Gastrocnemius medialis (tissue), 4 donors: ENCODE results near the gene CXCL5. TPM values are rescaled to one million over a fixed set of nuclear protein-coding genes. Genes with fewer than 3 reads are reported as not detected.
"Not testable (repeated sequence)": the region's sequence is repeated elsewhere in the genome, so short reads cannot be mapped to it uniquely, and the experiment has no call there.

ENCODE experiments used
- ATAC-seq, 2 donors: fragments of 150-250 bp; one replicate each; pipeline ENCODE4 v1.9.1; 2016
- DNase-seq, 2 donors: peaks; one replicate each; pipeline ENCODE4 v3.0.0-alpha.2; 2019
- H3K27ac ChIP-seq, 4 donors: fragments of 200-600 bp; sonication (generic); 1 replicate in 1 of 4; 2 replicates in 3 of 4; pipeline ENCODE4 v1.5.1; 2016 to 2018; ENCODE audit warnings: mild to moderate bottlenecking in 2 of 4, moderate library complexity in 1 of 4
- H3K27me3 ChIP-seq, 3 donors: fragments of 200-600 bp; sonication (generic) in 2 of 3; 1 replicate in 1 of 3; 2 replicates in 2 of 3; pipeline versions ENCODE4 v1.5.1 to v1.6.0; 2016 to 2019; ENCODE audit warnings: mild to moderate bottlenecking in 1 of 3, moderate library complexity in 1 of 3
- H3K36me3 ChIP-seq, 2 donors: fragments of 200-600 bp; sonication (generic) in 1 of 2; one replicate each; pipeline ENCODE4 v1.5.1; 2017 to 2018
- H3K4me1 ChIP-seq, 2 donors: fragments of 200-600 bp; sonication (generic) in 1 of 2; one replicate each; pipeline ENCODE4 v1.5.1; 2016 to 2017; ENCODE audit warnings: mild to moderate bottlenecking in 2 of 2
- H3K4me3 ChIP-seq, 4 donors: fragments of 200-600 bp; sonication (generic) in 3 of 4; 1 replicate in 1 of 4; 2 replicates in 3 of 4; pipeline ENCODE4 v1.5.1; 2016 to 2019; ENCODE audit warnings: mild to moderate bottlenecking in 2 of 4
- H3K9me3 ChIP-seq, 3 donors: fragments of 200-600 bp; sonication (generic) in 2 of 3; 1 replicate in 1 of 3; 2 replicates in 2 of 3; pipeline ENCODE4 v1.5.1; 2016 to 2019
- POLR2A ChIP-seq, 2 donors: fragments of 450-650 bp; IDR thresholded peaks; one replicate each; pipeline ENCODE4 v1.6.1; 2017; ENCODE audit warnings: antibody characterized with exemption in 2 of 2, mild to moderate bottlenecking in 2 of 2, moderate library complexity in 2 of 2
- in situ Hi-C, 4 donors: fragments of 200-750 bp; cut with MboI; loops; one replicate each; pipeline versions ENCODE4 v1.15.0 to v1.8.0; 2017; ENCODE audit warnings: low sequenced_read_pairs in 4 of 4
- intact Hi-C: fragments of 100-400 bp; cut with DNase I; formaldehyde crosslinking; loops from one replicate; pipeline ENCODE4 v1.15.1; 2023; ENCODE audit warnings: low total_unique reads
- total RNA-seq, 4 donors: library from RNA; depleted of rRNA; stranded (reverse); fragments of >200 nt; gene quantifications; one replicate each; pipeline versions ENCODE4 v1.1.0 to v1.2.3, GENCODE V29; 2016
- TF ChIP-seq, protein P1 (sequence below), 5 experiments: fragments of 450-650 bp in 3 of 5; fragments of 200-600 bp in 2 of 5; sonication (generic) in 2 of 5; IDR thresholded peaks in 4 of 5; conservative IDR thresholded peaks in 1 of 5; 1 replicate in 4 of 5; 2 replicates in 1 of 5; pipeline ENCODE4 v1.5.1; 2016 to 2019; ENCODE audit warnings: antibody characterized with exemption in 5 of 5, mild to moderate bottlenecking in 3 of 5, moderate library complexity in 3 of 5

The CXCL5 gene
- total RNA-seq, 4 donors from 2014 or later = 0.18 TPM; not detected in 3

DNA sequence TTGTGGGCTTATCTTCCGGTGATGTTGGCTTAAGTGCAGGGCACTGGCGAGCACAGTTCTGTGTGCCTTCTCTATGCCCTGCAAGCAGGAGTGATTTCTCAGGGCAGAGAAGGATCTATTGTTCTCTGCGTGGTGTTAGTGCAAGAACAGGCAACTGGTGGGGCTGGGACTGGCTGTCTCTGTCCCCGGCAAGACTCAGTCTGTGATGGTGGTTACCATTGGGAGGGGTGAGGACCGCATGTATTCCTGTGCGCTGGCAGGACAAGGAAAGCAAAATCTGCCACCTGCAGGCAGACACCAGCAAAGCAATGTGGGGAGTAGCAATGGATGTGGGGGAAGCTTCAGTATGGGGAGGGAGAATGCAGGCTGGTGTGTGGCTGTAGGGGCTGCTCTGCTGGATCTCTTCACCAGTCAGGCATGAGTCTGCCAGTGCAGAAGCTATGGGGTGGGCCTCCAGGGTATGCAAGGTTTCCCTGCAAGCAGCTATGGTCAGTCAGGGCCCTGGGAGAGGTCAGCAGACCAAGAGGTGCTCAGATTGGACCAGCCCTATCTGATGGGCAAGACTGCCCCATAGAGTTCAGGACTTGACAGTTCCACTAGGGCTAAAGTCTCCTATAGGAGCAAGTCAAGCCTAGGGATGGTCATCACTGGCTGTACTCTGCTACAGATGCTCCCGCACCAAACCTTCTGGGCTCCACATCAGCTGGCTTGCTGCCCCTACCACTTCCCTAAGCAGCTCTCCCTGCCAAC lies 33.4 kb downstream of the CXCL5 start:
- Histone ChIP-seq H3K4me3 (no peak overlapping the region), H3K4me1 (no peaks in the 10 kb centered on the region), H3K27me3 (no peaks in the 10 kb centered on the region), H3K27ac (no peak overlapping the region), H3K36me3 (no peaks in the 10 kb centered on the region), H3K9me3 (no peaks in the 10 kb centered on the region)
- intact Hi-C loops (no loop called here), in situ Hi-C loops (no loop called here)
- TF ChIP-seq POLR2A (IDR thresholded peaks at IDR 0.05) = no peak
- TF ChIP-seq, protein P1, sequence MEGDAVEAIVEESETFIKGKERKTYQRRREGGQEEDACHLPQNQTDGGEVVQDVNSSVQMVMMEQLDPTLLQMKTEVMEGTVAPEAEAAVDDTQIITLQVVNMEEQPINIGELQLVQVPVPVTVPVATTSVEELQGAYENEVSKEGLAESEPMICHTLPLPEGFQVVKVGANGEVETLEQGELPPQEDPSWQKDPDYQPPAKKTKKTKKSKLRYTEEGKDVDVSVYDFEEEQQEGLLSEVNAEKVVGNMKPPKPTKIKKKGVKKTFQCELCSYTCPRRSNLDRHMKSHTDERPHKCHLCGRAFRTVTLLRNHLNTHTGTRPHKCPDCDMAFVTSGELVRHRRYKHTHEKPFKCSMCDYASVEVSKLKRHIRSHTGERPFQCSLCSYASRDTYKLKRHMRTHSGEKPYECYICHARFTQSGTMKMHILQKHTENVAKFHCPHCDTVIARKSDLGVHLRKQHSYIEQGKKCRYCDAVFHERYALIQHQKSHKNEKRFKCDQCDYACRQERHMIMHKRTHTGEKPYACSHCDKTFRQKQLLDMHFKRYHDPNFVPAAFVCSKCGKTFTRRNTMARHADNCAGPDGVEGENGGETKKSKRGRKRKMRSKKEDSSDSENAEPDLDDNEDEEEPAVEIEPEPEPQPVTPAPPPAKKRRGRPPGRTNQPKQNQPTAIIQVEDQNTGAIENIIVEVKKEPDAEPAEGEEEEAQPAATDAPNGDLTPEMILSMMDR (IDR thresholded peaks at IDR 0.05 in 4 of 5, conservative IDR thresholded peaks at IDR 0.05 in 1 of 5) = no peak
- DNase-seq = no peak
- ATAC-seq = no peak

DNA sequence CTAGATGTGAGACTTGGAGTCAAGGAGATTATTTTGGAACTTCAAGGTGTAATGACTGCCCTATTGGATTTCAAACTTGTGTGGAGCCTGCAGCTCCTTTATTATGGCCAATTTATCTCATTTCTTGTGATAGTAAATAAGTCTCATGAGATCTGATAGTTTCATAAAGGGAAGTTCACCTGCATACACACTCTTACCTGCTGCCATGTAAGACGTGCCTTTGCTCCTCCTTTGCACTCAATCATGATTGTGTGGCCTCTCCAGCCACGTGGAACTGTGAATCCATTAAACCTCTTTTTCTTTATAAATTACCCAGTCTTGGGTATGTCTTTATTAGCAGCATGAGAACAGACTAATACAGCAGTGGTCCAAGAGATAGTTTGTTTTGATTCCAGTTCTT lies 35.8 kb downstream of the CXCL5 start:
- Histone ChIP-seq H3K9me3 (no peaks in the 10 kb centered on the region), H3K4me3 (no peak overlapping the region), H3K27ac (no peak overlapping the region), H3K4me1 (no peaks in the 10 kb centered on the region), H3K27me3 (no peaks in the 10 kb centered on the region), H3K36me3 (no peaks in the 10 kb centered on the region)
- ATAC-seq (no peak), DNase-seq (no peak)
- intact Hi-C loops = no loop called here
- no peak for TF ChIP-seq POLR2A (IDR thresholded peaks at IDR 0.05)
- TF ChIP-seq, protein P1 (IDR thresholded peaks at IDR 0.05 in 4 of 5, conservative IDR thresholded peaks at IDR 0.05 in 1 of 5) = no peak
- in situ Hi-C loops = no loop called here

DNA sequence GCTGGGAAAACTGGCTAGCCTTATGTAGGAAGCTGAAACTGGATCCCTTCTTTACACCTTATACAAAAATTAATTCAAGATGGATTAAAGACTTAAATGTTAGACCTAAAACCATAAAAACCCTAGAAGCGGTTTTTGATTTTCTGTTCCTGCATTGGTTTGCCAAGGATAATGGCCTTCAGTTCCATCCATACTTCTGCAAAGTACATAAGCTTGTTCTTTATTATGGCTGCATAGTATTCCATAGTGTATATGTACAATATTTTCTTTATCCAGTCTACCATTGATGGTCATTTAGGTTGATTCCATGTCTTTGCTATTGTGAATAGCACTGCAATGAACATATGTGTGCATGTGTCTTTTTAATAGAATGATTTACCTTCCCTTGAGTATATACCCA lies 39.4 kb downstream of the CXCL5 start:
- ATAC-seq, H3K9me3 ChIP-seq, H3K36me3 ChIP-seq, H3K27me3 ChIP-seq, H3K27ac ChIP-seq, in situ Hi-C loops, H3K4me1 ChIP-seq, DNase-seq, H3K4me3 ChIP-seq, intact Hi-C loops: not testable (repeated sequence)

DNA sequence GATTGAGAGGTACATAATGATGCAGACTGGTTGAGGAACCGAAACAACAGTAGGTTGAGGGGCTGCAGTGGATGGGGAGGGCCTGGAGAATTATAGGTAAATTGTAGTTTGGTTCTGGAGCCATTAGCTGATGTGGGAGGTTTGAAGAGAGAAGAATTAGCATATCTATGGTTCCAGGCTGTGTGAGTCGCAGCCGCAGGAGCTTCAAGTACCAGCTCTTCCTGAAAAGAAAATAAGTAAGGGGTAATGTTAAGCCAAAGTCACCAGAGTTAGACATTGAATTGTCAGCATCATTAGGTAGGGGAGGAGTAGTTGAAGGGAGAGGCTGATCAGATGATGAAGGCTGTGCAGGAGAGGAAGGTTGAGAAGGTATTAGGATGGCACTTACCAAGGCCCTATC lies 46.1 kb downstream of the CXCL5 start:
- Histone ChIP-seq H3K27me3 (no peaks in the 10 kb centered on the region), H3K4me3 (no peak overlapping the region), H3K9me3 (no peaks in the 10 kb centered on the region), H3K27ac (no peak overlapping the region), H3K4me1 (no peaks in the 10 kb centered on the region), H3K36me3 (no peaks in the 10 kb centered on the region)
- ATAC-seq = no peak
- no peak for DNase-seq
- no peak for TF ChIP-seq POLR2A (IDR thresholded peaks at IDR 0.05)
- TF ChIP-seq, protein P1 (IDR thresholded peaks at IDR 0.05 in 4 of 5, conservative IDR thresholded peaks at IDR 0.05 in 1 of 5) = no peak
- in situ Hi-C loops (no loop called here), intact Hi-C loops (no loop called here)

DNA sequence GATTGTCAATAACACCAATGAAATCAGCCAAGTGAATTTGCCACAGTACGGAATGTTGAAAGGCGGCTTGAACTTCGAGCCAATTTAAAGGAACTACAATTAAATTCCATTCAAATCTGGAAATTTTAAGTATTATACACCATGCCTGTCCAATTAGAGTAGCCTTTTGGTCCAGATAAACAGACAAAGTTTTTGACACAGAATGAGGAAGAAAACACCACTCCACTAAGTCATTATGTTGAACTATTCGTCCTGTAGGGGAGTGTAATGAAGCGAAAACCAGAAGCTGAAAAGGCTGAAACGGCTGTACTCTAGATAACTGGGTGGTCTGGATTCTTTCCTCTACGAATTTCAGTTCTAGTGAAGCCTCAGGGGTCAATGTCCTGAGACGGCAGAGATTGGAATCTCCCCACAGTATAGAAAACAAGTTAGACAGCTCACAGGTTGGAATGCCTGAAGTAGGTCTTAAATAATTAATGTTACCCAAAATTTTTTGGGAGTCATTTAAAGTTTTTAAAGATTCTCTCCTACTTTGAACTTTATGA lies 48.0 kb downstream of the CXCL5 start:
- H3K27me3 ChIP-seq, H3K27ac ChIP-seq, DNase-seq, H3K36me3 ChIP-seq, in situ Hi-C loops, H3K4me3 ChIP-seq, intact Hi-C loops, ATAC-seq, H3K9me3 ChIP-seq, H3K4me1 ChIP-seq: not testable (repeated sequence)
